Stomach smooth muscle (tissue), 2 donors: Measurements from ENCODE around the gene SLC1A1.

Experiments used
- H3K27ac ChIP-seq: one replicate; pipeline ENCODE4 v1.7.0; 2013; ENCODE audit warnings: mild to moderate bottlenecking, low read length, inconsistent platforms
- H3K27me3 ChIP-seq, 2 donors: one replicate each; pipeline ENCODE4 v1.7.0; 2013; ENCODE audit warnings: low read length in 2 of 2; ENCODE audit not compliant: insufficient read depth in 2 of 2, control insufficient read depth in 1 of 2
- H3K36me3 ChIP-seq, 2 donors: one replicate each; pipeline ENCODE4 v1.7.0; 2013; ENCODE audit warnings: low read length in 2 of 2; ENCODE audit not compliant: control insufficient read depth in 2 of 2, insufficient read depth in 2 of 2
- H3K4me1 ChIP-seq: one replicate; pipeline ENCODE4 v1.7.0; 2013; ENCODE audit warnings: low read length; ENCODE audit not compliant: control insufficient read depth, insufficient read depth
- H3K4me3 ChIP-seq, 2 donors: one replicate each; pipeline ENCODE4 v1.7.0; 2013; ENCODE audit warnings: low read length in 2 of 2
- H3K9ac ChIP-seq, 2 donors: one replicate each; pipeline ENCODE4 v1.7.0; 2013; ENCODE audit warnings: low read length in 2 of 2, mild to moderate bottlenecking in 1 of 2
- H3K9me3 ChIP-seq, 2 donors: one replicate each; pipeline ENCODE4 v1.7.0; 2013; ENCODE audit warnings: low read length in 2 of 2; ENCODE audit not compliant: control insufficient read depth in 2 of 2
- donor health status: healthy.
- donor health status: Pancreatic carcinoma.

Gene SLC1A1

DNA sequence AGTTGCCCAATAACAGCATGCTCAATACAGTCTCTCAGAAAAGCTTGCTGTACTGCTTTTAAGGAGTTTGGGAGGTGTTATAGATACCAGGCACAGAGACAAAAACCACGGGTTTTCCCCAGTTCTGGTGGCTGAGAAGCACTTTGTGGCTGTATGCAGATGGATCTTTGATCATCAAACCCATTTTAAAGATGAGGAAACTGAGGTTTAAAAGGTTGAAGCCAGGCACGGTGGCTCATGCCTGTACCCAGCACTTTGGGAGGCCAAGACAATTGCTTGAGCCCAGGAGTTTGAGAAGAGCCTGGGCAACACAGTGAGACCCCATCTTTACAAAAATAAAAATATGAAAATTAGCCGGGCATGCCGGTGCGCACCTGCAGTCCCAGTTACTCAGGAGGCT lies 125.5 kb downstream of the SLC1A1 start:
- Histone ChIP-seq H3K4me1 (no peaks in the 10 kb centered on the region), H3K36me3 (no peaks in the 10 kb centered on the region), H3K9me3 (no peaks in the 10 kb centered on the region), H3K4me3 (no peak overlapping the region), H3K27ac (no peak overlapping the region), H3K27me3 (no peaks in the 10 kb centered on the region), H3K9ac (no peak overlapping the region)

DNA sequence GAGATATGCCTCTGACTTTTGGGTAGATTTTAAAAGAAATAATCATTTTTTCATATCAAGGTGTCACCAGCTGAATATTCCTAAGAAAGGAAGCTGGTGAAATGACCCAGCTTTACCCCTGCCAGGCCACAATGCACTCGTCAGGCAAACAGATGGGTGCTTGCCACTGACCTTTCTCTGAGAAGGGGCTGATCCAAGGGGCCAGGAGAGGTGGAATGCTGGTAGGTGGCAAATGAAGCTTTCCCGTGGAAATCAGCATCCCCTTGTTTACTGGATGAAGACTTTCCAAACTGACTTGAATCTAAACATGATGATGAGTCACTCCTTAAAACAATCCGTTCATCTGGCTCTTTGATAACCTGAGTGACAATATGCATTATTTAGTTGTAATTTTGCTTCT lies 127.5 kb downstream of the SLC1A1 start:
- Histone ChIP-seq H3K27me3 (no peaks in the 10 kb centered on the region), H3K9me3 (no peaks in the 10 kb centered on the region), H3K27ac (no peak overlapping the region), H3K4me1 (no peaks in the 10 kb centered on the region), H3K36me3 (no peaks in the 10 kb centered on the region), H3K9ac (no peak overlapping the region), H3K4me3 (no peak overlapping the region)

DNA sequence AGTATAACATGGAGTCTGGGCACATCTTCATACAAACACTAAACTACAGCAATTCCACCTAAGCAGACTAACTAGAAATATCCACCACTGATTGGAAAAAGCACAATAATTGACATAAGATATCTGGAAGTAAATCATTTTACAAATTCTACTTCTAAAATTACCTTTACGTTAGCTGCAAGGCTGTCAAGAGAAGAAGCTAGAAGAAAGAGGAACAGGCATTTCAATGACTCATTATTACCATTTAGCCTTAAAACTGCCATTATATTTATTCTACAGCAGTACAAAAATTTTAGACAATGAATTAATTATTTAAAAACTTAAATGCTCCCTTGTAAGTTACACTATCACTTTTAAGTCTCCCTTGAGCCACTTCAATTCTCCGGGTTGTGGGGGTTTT lies 128.4 kb downstream of the SLC1A1 start:
- Histone ChIP-seq H3K27me3 (no peaks in the 10 kb centered on the region), H3K4me1 (no peaks in the 10 kb centered on the region), H3K9ac (no peak overlapping the region), H3K9me3 (no peaks in the 10 kb centered on the region), H3K4me3 (no peak overlapping the region), H3K36me3 (no peaks in the 10 kb centered on the region), H3K27ac (no peak overlapping the region)

DNA sequence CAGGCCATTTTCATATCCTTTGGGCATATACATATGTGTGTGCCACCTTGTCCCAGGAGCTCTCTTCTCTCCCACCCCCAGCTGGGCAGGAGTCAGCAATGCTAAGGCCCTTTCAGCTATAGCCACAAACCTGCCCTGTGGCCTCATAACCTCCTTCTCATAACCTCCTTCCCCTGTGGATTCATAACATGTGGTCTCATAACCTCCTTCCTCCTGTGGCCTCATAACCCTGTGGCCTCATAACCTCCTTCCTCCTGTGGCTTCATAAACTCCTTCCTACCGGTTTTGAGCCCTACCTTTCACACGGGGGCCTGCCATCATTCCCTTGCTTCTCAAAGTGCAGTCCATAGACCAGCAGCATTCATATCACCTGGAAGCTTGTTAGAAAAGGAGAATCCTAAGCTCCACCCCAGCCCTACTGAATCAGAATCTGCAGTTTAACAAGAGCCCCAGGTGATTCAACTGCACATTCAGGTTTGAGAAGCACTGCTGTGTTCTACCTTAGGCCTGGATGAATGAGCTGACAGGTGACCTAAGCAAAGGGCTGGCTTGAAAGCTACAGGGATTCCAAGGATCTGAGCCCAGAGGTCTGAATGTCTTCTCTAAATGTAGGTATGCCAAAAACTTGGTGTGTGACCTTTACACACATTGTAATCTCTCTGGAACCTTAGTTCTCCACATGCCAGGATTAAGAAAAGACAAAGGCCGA lies 129.9 kb downstream of the SLC1A1 start:
- Histone ChIP-seq H3K36me3 (no peaks in the 10 kb centered on the region), H3K9ac (no peak overlapping the region), H3K27ac (no peak overlapping the region), H3K9me3 (no peaks in the 10 kb centered on the region), H3K27me3 (no peaks in the 10 kb centered on the region), H3K4me1 (no peaks in the 10 kb centered on the region), H3K4me3 (no peak overlapping the region)

DNA sequence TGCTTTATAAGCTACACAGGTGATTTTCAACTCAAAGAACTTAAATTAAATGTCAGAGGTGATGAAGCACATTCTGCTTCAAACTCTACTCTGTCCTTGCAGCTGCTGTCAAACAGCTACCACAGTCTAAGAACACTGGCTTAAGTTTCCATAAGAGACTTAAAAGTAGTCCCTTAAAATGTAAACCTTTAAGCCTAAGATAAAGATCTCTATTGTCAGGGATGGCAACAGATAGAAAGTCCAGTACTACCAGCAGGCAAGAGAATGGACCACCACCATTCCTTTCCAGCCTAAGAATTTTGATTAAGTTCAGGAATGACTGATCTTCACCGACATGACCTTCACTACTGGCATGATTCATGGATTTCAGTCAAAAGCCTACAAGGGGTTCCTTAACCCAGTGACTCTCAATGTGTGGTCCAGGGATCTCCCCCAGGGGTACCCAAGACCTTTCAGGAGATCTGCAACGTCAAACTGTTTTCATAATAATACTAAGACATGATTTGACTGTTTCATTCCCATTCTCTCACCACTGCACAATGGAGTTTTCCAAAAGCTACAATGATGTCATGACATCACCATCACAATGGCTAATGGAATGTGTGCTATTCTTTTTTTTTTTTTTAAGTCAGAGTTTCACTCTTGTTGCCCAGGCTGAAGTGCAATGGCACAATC lies 130.8 kb downstream of the SLC1A1 start:
- H3K27me3 ChIP-seq, result no peaks in the 10 kb centered on the region
- no peak overlapping the region for H3K4me3 ChIP-seq
- no peak overlapping the region for H3K27ac ChIP-seq
- H3K4me1 ChIP-seq, result no peaks in the 10 kb centered on the region
- H3K36me3 ChIP-seq, result no peaks in the 10 kb centered on the region
- H3K9me3 ChIP-seq, result no peaks in the 10 kb centered on the region
- no peak overlapping the region for H3K9ac ChIP-seq

DNA sequence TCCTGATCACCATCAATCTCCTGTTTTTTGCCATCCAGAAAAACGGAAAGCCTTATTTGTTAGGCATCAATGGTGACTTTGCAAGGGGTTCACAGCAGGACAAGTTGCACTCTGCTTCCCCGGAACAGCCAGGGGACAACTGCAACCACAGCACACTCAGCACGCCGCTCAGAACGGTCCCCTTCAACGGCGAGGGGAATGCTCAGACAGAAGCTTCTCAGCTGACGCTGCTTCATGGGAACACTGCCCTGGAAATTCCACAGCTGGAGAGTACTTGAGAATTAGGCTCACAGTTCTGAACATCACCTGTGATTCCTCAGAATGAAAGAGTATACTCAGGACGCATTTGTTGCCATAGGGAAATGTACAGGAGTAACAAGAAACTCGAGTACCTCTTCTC lies 131.7 kb downstream of the SLC1A1 start:
- no peaks in the 10 kb centered on the region for H3K9me3 ChIP-seq
- no peaks in the 10 kb centered on the region for H3K27me3 ChIP-seq
- no peaks in the 10 kb centered on the region for H3K36me3 ChIP-seq
- no peak overlapping the region for H3K4me3 ChIP-seq
- no peak overlapping the region for H3K27ac ChIP-seq
- no peak overlapping the region for H3K9ac ChIP-seq
- H3K4me1 ChIP-seq, result no peaks in the 10 kb centered on the region

DNA sequence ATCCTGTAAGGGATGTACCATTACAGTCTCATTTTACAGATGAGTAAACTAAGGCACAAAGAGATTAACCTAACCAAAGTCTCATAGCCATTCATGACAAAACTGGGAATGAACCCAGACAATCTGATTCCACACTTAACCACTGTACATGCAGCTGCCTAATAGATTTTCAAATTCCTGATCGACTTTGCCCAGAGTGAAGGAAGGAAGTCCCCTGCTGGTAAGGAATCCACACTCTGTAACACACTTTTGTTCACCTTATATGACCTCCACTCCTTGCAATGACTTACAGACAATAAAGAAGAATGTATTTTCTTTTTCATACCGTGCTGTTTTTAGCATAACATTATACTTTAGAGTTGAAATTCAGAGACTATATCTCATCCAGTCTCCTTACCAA lies 140.6 kb downstream of the SLC1A1 start:
- H3K9me3 ChIP-seq, result no peaks in the 10 kb centered on the region
- no peak overlapping the region for H3K4me3 ChIP-seq
- H3K36me3 ChIP-seq, result no peaks in the 10 kb centered on the region
- no peak overlapping the region for H3K27ac ChIP-seq
- H3K4me1 ChIP-seq, result no peaks in the 10 kb centered on the region
- H3K9ac ChIP-seq, result no peak overlapping the region
- H3K27me3 ChIP-seq, result no peaks in the 10 kb centered on the region
